ENCODE data around the gene WASHC1.
"Not testable (repeated sequence)": the region's sequence is repeated elsewhere in the genome, so short reads cannot be mapped to it uniquely, and the experiment has no call there.

The WASHC1 gene

DNA sequence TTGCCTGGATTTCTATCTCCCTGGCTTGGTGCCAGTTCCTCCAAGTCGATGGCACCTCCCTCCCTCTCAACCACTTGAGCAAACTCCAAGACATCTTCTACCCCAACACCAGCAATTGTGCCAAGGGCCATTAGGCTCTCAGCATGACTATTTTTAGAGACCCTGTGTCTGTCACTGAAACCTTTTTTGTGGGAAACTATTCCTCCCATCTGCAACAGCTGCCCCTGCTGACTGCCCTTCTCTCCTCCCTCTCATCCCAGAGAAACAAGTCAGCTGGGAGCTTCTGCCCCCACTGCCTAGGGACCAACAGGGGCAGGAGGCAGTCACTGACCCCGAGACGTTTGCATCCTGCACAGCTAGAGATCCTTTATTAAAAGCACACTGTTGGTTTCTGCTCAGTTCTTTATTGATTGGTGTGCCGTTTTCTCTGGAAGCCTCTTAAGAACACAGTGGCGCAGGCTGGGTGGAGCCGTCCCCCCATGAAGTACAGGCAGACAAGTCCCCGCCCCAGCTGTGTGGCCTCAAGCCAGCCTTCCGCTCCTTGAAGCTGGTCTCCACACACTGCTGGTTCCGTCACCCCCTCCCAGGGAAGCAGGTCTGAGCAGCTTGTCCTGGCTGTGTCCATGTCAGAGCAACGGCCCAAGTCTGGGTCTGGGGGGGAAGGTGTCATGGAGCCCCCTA is 15.0 kb downstream of the WASHC1 start:
- DNase-seq = not testable (repeated sequence)

DNA sequence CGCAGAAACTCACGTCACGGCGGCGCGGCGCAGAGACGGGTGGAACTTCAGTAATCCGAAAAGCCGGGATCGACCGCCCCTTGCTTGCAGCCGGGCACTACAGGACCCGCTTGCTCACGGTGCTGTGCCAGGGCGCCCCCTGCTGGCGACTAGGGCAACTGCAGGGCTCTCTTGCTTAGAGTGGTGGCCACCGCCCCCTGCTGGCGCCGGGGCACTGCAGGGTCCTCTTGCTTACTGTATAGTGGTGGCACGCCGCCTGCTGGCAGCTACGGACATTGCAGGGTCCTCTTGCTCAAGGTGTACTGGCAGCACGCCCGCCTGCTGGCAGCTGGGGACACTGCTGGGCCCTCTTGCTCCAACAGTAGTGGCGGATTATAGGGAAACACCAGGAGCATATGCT is 18.1 kb downstream of the WASHC1 start:
- not testable (repeated sequence) for DNase-seq

DNA sequence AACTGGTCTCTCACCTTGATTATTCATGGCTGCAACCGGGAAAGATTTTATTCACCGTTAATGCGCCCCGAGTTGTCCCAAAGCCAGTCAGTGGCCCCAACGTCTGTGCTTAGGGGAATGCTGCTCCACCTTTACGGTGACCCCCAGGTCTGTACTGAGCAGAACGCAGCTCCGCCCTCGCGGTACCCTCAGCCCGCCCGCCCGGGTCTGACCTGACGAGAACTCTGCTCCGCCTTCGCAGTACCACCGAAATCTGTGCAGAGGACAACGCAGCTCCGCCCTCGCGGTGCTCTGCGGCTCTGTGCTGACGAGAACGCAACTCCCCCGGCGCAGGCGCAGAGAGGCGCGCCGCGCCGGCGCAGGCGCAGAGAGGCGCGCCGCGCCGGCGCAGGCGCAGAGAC is 18.6 kb downstream of the WASHC1 start:
- not testable (repeated sequence) for DNase-seq

DNA sequence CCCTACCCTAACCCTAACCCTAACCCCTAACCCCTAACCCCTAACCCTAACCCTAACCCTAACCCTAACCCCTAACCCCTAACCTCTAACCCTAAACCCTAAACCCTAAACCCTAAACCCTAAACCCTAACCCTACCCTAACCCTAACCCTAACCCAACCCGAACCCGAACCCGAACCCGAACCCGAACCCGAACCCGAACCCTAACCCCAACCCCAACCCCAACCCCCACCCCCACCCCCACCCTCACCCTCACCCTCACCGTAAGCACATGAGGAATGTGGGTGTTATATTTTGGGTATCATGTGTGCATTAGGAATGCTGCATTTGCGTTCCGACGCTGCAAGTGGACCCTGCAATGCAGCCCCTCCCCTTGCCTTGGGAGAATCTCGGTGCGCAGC is 19.0 kb downstream of the WASHC1 start:
- not testable (repeated sequence) for DNase-seq
